Stomach (tissue), 4 donors: Measurements from ENCODE around the gene NSF.

Source experiments
- CTCF ChIP-seq, 7 experiments: fragments of 450-650 bp in 4 of 7; fragments of 200-600 bp in 3 of 7; sonication (generic) in 3 of 7; IDR thresholded peaks; one replicate each; pipeline ENCODE4 v1.5.1; 2016 to 2019; ENCODE audit warnings: antibody characterized with exemption in 7 of 7, control low read depth in 2 of 7, mild to moderate bottlenecking in 1 of 7
- POLR2A ChIP-seq, 4 donors: fragments of 450-650 bp; IDR thresholded peaks; one replicate each; pipeline ENCODE4 v1.6.1; 2016; ENCODE audit warnings: antibody characterized with exemption in 4 of 4, control low read depth in 2 of 4, mild to moderate bottlenecking in 1 of 4, moderate library complexity in 1 of 4

DNA sequence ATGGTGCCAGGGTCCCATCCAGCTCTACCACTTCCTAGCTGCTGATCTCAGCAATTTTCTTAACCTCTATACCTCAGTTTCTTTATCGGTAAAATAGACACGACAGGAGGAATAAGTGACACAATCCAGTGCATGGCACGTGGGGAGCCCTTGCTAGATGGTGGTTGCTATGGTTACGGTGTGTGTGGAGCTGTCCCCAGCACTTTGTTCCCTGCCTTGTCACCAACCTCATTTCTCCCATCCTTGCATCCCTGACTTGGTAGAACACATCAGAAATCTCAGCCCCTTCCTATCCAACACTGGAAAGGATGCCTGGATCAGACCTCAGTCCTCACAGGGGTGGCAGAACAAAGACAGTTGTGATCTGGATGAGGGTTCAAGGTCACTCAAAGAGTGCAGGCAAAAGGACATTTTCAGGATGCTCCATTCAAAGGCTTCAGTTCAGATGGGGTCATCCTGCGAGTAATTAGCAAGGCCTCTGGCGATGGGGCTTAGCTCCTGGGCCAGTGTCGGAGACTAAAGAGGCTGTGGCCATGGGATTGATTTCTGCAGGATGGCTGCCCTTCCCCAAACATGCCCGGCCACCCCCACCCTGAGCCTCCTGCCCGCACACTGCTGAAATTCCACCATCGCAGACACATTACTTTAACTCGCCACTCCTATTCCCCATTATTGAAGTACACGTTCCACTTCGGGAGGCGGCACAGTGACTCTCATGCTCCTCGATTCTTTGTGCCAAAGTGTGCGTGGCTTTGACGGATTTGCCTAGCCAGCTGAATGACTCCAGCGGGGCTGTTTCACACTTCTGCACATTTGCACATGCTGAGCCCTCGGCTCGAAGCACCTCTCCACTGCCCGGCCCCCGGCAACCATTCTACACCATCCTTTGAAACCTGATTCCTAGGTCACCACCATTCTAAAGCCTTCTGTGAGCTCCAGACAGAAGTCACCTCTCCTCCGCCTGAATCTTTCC is 187.8 kb downstream of the NSF start:
- TF ChIP-seq CTCF (IDR thresholded peaks at IDR 0.05), result no peak
- no peak for TF ChIP-seq POLR2A (IDR thresholded peaks at IDR 0.05)
